Measurements from ENCODE around the gene PROKR2.

The PROKR2 gene

GRCh38 chr20:5282561-5282960 lies 34.2 kb downstream of the PROKR2 start:
- DNase-seq (ENCODE audit: low spot score) = no peak

- DNase-seq (ENCODE audit: low spot score) = no peak
These were observed 37.1 kb downstream of the PROKR2 start for GRCh38 chr20:5279661-5280060.

- DNase-seq (ENCODE audit: low spot score) = no peak
These were observed 44.5 kb downstream of the PROKR2 start for GRCh38 chr20:5272268-5272667.

- DNase-seq (ENCODE audit: low spot score) = no peak
These were observed 46.2 kb downstream of the PROKR2 start for GRCh38 chr20:5270603-5271002.

- DNase-seq (ENCODE audit: low spot score) = no peak
These were observed 48.3 kb downstream of the PROKR2 start for GRCh38 chr20:5268449-5268848.

GRCh38 chr20:5267092-5267491 lies 49.7 kb downstream of the PROKR2 start:
- DNase-seq (ENCODE audit: low spot score) = no peak

Measured in COLO829 (cell line).